GM12892 (cell line): ENCODE measurements around the gene ARHGEF33.
A peak's percentile ranks its signal among the peaks of the same experiment; 100 is the strongest.

Source experiments
- DNase-seq: peaks from one replicate; pipeline ENCODE4 v3.0.0; 2011; ENCODE audit not compliant: insufficient read length
- FAIRE-seq: peaks from 2 replicates; lab custom pipeline; 2011; peaks lifted over from hg19 to GRCh38; lab: Jason Lieb, UNC
- POLR2A ChIP-seq: IDR thresholded peaks from 2 replicates; pipeline ENCODE4 v1.6.1; 2011; ENCODE audit warnings: low read depth, low read length, control low read depth
- POLR2AphosphoS5 ChIP-seq: IDR thresholded peaks from 2 replicates; pipeline ENCODE4 v1.6.1; 2011; ENCODE audit warnings: low read depth, low read length, control low read depth
- TAF1 ChIP-seq: IDR thresholded peaks from 2 replicates; pipeline ENCODE4 v1.6.1; 2011; ENCODE audit warnings: low read depth, mild to moderate bottlenecking, control low read depth, low read length, borderline replicate concordance

Gene ARHGEF33

GRCh38 chr2:38945911-38946310 is 56.2 kb downstream of the ARHGEF33 start:
- no peak for DNase-seq
- TF ChIP-seq TAF1 (no peak), POLR2AphosphoS5 (no peak), POLR2A (no peak)
- no peak for FAIRE-seq

- peak; percentile 89 for FAIRE-seq
- DNase-seq: peak; percentile 38
- TF ChIP-seq POLR2A (no peak), POLR2AphosphoS5 (no peak), TAF1 (no peak)
These were observed 57.9 kb downstream of the ARHGEF33 start for GRCh38 chr2:38947241-38948239.

GRCh38 chr2:38948387-38948882 is 58.8 kb downstream of the ARHGEF33 start:
- no peak for DNase-seq
- TF ChIP-seq POLR2AphosphoS5 (no peak), POLR2A (no peak), TAF1 (no peak)
- FAIRE-seq: no peak

- FAIRE-seq: no peak
- TF ChIP-seq POLR2AphosphoS5 (no peak), POLR2A (no peak), TAF1 (no peak)
- no peak for DNase-seq
These were observed 59.3 kb downstream of the ARHGEF33 start for GRCh38 chr2:38948995-38949394.

- no peak for TF ChIP-seq POLR2A
- TF ChIP-seq TAF1: no peak
- TF ChIP-seq POLR2AphosphoS5: no peak
- DNase-seq (no peak), FAIRE-seq (no peak)
These were observed 62.1 kb downstream of the ARHGEF33 start for GRCh38 chr2:38951766-38952165.

GRCh38 chr2:38957972-38958371 is 68.3 kb downstream of the ARHGEF33 start:
- TF ChIP-seq TAF1 (no peak), POLR2A (no peak), POLR2AphosphoS5 (no peak)
- DNase-seq (no peak), FAIRE-seq (no peak)

- FAIRE-seq (no peak), DNase-seq (no peak)
- TF ChIP-seq TAF1: no peak
- no peak for TF ChIP-seq POLR2A
- TF ChIP-seq POLR2AphosphoS5: no peak
These were observed 69.8 kb downstream of the ARHGEF33 start for GRCh38 chr2:38959466-38959865.

GRCh38 chr2:38959938-38960608 is 70.4 kb downstream of the ARHGEF33 start:
- TF ChIP-seq TAF1 (no peak), POLR2AphosphoS5 (no peak), POLR2A (no peak)
- peak; percentile 12 for DNase-seq
- FAIRE-seq: no peak

- FAIRE-seq: no peak
These were observed 71.1 kb downstream of the ARHGEF33 start for GRCh38 chr2:38960609-38961320.

GRCh38 chr2:38966006-38966405 is 76.3 kb downstream of the ARHGEF33 start:
- DNase-seq (no peak), FAIRE-seq (no peak)
- TF ChIP-seq POLR2A (no peak), POLR2AphosphoS5 (no peak), TAF1 (no peak)

More at GRCh38 chr2:38960609-38961320, 71.1 kb downstream of the ARHGEF33 start:
- no peak for TF ChIP-seq POLR2A
- no peak for TF ChIP-seq TAF1
- no peak for TF ChIP-seq POLR2AphosphoS5
- no peak for DNase-seq

- FAIRE-seq (no peak), DNase-seq (no peak)
- no peak for TF ChIP-seq POLR2AphosphoS5
- TF ChIP-seq POLR2A: no peak
- TF ChIP-seq TAF1: no peak
These were observed 77.0 kb downstream of the ARHGEF33 start for GRCh38 chr2:38966678-38967077.
